Measurements from ENCODE around the gene FKBP7.

FKBP7 gene

GRCh38 chr2:178429336-178429735, 49.1 kb downstream of the FKBP7 start:
- ATAC-seq: no peak

GRCh38 chr2:178428396-178428806, 50.0 kb downstream of the FKBP7 start:
- ATAC-seq: no peak
- TF ChIP-seq CREB5 (CRISPR knock-in tag; IDR thresholded peaks at IDR 0.05; ENCODE audit: low read depth) (no peak), CSRNP3 (CRISPR knock-in tag; IDR thresholded peaks at IDR 0.05) (no peak), ESRRG (CRISPR knock-in tag; IDR thresholded peaks at IDR 0.05) (no peak), CSDC2 (CRISPR knock-in tag; IDR thresholded peaks at IDR 0.05) (no peak), RARB (CRISPR knock-in tag; IDR thresholded peaks at IDR 0.05) (no peak)

More at GRCh38 chr2:178429336-178429735, 49.1 kb downstream of the FKBP7 start:
- TF ChIP-seq GLIS3 (CRISPR knock-in tag; IDR thresholded peaks at IDR 0.05) (no peak), CREB5 (CRISPR knock-in tag; IDR thresholded peaks at IDR 0.05; ENCODE audit: low read depth) (no peak), CSDC2 (CRISPR knock-in tag; IDR thresholded peaks at IDR 0.05) (no peak), CSRNP3 (CRISPR knock-in tag; IDR thresholded peaks at IDR 0.05) (no peak), TOX (CRISPR knock-in tag; IDR thresholded peaks at IDR 0.05; ENCODE audit: borderline replicate concordance) (no peak), PPARA (CRISPR knock-in tag; IDR thresholded peaks at IDR 0.05; ENCODE audit: borderline replicate concordance) (no peak), PATZ1 (CRISPR knock-in tag; IDR thresholded peaks at IDR 0.05; ENCODE audit: borderline replicate concordance) (no peak), TSHZ2 (CRISPR knock-in tag; IDR thresholded peaks at IDR 0.05) (no peak), ZNF565 (CRISPR knock-in tag; conservative IDR thresholded peaks at IDR 0.05; ENCODE audit: low read depth) (no peak), TCF4 (CRISPR knock-in tag; IDR thresholded peaks at IDR 0.05; ENCODE audit: borderline replicate concordance) (no peak), OSR1 (CRISPR knock-in tag; IDR thresholded peaks at IDR 0.05) (no peak), ZNF70 (CRISPR knock-in tag; IDR thresholded peaks at IDR 0.05) (no peak), POU6F1 (CRISPR knock-in tag; IDR thresholded peaks at IDR 0.05; ENCODE audit: borderline replicate concordance, low read depth) (no peak), ZFP3 (CRISPR knock-in tag; IDR thresholded peaks at IDR 0.05) (no peak), ISL1 (CRISPR knock-in tag; IDR thresholded peaks at IDR 0.05) (no peak), RARB (CRISPR knock-in tag; IDR thresholded peaks at IDR 0.05) (no peak), ZC3H10 (CRISPR knock-in tag; IDR thresholded peaks at IDR 0.05) (no peak), SNAI2 (CRISPR knock-in tag; IDR thresholded peaks at IDR 0.05) (no peak)

Data from SK-N-SH treated with all-trans-retinoic acid at 6 μM for 48 hours (cell line).